ENCODE measurements around the gene AP3M1.

Gene AP3M1

DNA sequence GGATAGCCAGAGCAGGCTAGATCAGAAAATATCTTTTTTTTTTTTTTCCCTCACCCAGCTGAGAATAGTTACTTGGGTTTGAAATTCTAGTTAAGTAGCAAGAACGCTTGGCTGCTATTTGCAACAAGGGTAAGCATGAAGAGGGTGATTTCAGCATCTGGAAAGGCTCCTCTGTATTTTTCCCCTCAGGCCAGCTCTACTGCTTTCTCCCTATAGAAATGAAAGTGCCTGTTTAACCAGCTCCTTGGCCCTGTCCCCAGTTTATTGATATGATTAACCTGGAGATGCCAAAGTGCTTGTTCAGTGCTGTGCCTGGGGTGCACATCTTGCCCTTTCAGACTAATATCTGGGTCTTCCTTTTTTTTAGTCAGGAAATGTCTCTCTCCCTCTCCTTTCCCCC, 37.1 kb downstream of the AP3M1 start:
- no peak for DNase-seq

- no peak for DNase-seq
Observed at GRCh38 chr10:74111799-74112198, 38.8 kb downstream of the AP3M1 start.

DNA sequence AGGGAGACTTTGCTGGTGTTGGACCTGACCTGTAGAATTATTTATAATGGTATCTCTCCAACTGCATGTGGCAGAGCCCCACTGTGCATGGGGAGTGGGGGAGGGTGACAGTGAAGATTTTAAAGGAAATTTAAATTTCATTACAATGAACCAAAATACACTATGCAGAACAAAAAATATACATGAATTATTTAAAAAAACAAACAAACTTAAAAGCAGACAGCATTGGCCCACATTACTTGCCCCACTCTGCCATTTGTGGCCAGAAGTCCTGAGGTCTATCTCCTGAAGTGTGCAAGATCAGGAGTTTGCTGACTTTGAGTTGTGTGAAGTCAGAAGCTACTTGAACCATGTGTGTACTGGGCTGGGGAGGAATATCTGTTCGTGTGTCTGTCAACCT, 40.5 kb downstream of the AP3M1 start:
- DNase-seq: no peak

DNA sequence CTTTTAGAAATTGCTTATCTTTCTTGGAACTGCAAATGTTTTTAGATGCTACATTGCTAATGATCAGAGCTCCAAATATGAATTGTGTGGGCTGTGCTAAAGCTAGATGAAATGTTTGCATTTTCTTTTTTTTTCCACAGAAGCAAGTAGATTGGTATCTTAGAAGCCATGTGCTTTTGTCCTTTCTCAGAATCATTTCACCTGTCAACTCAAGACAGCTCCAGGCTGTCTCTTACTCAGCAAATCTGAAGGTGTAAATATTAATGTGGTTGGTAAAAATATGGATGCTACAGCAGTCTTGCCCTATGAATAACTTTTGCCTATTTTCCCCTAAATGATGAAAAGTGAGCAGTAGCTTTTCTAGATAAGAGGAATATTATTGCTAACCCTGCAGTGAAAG, 41.2 kb downstream of the AP3M1 start:
- DNase-seq: no peak

DNA sequence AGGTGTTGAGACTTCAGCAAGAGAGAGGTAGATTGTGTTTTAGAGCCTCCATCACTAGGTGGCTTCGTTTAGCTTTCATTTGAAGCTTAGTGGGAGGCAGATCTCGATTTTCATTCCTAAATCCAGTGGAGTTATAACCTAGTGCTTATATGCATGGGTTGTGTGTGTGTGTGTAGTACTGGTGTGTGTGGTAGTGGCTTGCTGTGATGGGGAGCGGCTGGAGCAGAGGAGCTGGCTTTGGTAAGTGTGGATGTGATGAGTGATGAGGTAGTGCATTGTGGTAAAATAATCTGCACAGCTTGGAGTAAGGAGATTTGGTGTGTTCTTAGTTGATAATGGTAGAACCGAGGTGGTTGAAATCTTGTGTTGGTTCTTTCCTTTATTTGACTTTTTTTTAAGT, 43.2 kb downstream of the AP3M1 start:
- DNase-seq: no peak

DNA sequence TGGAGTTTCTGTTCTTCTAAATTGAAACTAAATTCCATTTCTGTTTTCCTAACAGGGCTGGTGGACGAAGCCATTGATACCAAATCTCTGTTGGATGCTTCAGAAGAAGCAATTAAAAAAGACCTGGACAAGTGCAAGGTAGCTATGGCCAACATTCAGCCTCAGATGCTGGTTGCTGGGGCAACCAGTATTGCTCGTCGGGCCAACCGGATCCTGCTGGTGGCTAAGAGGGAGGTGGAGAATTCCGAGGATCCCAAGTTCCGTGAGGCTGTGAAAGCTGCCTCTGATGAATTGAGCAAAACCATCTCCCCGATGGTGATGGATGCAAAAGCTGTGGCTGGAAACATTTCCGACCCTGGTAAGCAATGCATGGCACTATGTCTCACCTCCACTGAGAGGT, 45.6 kb downstream of the AP3M1 start:
- DNase-seq: no peak

GRCh38 chr10:74104480-74104879, 46.1 kb downstream of the AP3M1 start:
- DNase-seq: no peak

DNA sequence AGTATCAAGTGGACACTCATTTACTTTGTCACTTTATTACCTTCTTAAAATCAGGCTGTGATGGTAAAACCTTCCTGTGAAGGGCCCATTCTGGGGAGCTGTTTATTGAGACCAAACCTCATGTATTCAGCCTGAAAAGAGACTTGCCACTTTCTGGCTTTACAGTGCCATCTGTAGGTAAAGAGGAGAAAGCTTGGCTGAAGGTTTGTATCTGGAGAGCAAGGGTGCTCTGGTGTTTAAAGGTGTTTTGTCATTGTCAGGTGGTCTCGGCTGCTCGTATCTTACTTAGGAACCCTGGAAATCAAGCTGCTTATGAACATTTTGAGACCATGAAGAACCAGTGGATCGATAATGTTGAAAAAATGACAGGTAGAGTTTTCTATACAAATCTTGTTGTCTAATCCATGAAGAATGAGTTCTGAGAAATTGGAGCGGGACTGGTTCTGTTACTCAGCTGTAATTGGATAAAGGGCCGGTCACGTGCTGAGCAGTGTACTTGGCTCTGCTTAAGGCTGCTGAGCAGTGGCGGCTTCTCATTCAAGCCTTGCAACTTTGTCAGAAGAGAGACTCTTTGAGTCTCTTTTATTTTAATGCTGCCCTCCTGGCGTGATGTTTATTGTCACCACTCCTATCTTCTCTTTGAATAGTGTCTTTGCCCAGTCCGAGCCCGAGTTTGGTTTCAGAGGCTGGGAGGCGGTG, 46.9 kb downstream of the AP3M1 start:
- DNase-seq: peak; percentile 28

DNA sequence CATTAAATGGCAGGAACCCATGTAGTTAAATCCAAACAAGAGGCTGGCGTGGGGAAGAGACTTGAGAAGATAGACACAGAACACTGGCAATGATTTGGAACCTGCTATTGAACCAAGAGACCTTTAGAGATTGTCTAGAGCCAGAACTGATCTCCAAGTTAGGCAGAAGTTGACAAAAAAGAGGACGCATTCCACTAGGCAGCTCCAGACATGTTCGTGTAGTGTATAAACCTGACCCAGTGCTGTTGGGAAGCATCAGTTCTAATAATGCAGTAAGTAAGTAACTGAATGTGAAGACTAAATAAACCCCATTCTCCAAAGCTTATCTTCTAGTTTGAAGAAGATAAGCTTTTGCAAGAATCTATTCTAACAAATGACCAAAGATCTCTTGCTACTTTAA, 50.8 kb downstream of the AP3M1 start:
- DNase-seq: no peak

- no peak for DNase-seq
Observed at GRCh38 chr10:74099420-74099819, 51.2 kb downstream of the AP3M1 start.

- no peak for DNase-seq
Observed at GRCh38 chr10:74097776-74098175, 52.9 kb downstream of the AP3M1 start.

- no peak for DNase-seq
Observed at GRCh38 chr10:74096777-74097176, 53.9 kb downstream of the AP3M1 start.

- no peak for DNase-seq
Observed at GRCh38 chr10:74094231-74094630, 56.4 kb downstream of the AP3M1 start.

DNA sequence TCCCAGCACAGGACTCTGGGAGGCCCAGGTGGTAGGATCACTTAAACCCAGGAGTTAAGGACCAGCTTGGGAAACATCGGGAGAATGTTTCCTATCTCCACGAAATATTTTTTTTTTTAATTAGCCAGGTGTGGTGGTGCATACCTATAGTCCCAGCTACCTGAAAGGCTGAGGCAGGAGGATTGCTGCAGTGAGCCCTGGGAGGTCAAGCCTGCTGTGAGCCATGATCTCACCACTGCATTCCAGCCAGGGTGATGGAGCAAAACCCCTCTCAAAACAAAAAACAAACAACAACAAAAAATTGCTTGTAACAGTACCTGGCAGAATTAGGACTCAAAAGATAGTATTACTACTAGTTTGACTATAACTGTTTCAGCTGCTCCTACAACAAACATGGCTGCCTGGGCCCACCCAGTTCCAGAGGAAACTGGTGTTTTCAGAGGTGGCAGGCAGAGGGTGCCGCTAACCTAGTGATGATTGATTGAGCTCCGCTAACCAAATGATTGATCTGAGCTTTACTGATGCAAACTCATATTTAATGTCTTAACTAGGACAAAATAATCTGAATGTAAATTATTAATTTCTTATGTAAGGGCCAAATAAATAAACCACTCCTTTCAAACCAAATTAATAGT, 57.0 kb downstream of the AP3M1 start:
- no peak for DNase-seq

GRCh38 chr10:74092372-74092771, 58.3 kb downstream of the AP3M1 start:
- no peak for DNase-seq

- DNase-seq: no peak
Observed at GRCh38 chr10:74088722-74089121, 61.9 kb downstream of the AP3M1 start.

GRCh38 chr10:74086317-74086716, 64.3 kb downstream of the AP3M1 start:
- DNase-seq: no peak

DNA sequence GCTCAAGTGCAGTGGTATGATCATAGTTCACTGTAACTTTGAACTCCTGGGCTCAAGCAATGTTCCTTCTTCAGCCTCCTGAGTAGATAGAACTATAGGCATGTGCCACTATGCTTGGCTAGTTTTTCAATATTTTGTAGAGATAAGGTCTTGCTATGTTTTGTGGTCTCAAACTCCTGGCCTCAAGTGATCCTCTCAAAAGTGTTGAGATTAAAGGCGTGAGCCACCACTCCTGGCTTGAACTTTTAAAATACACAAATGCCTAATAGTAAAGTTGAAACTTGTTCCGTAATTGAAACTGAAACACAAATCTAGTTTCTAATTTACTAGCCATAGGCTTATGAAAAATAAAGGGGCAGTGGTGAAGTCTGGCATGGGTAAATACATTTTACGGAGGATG, 65.7 kb downstream of the AP3M1 start:
- DNase-seq: no peak

GRCh38 chr10:74083304-74083703, 67.3 kb downstream of the AP3M1 start:
- DNase-seq: no peak

- no peak for DNase-seq
Observed at GRCh38 chr10:74081941-74082718, 68.5 kb downstream of the AP3M1 start.

- DNase-seq: peak; percentile 60
Observed at GRCh38 chr10:74081192-74081803, 69.3 kb downstream of the AP3M1 start.

DNA sequence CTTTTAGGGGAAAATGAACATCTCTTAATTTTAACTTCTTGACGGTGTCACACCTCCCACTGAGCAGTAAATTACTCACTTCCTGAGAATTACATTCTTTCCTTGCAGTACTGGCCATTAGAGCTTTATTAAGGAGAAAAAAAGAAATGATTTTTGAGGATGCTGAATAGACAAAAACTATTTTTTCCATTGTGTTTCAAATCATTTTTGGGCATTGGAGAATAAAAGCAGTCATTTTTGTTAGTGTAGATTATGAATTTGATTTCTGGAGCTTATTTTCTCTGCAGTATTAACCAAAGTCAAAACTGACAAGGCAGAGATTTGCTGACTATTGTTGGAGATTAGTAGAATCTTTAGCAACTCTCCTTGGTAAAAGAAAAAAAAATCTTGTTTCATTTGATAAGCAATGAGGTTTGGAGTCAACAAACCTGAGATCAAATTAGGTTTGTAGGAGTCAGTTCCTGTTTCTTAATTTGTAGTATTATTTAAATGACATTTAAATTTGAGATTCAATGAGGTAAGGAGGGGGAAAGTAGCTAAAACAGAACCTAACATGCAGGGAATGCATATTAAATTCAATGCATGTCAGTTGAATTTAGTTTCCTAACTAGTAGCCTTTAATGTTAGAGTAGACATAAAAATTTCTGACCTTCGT, 70.6 kb downstream of the AP3M1 start:
- peak; percentile 57 for DNase-seq
